ENCODE data around the gene SLC16A12. TPM values are rescaled to one million over a fixed set of nuclear protein-coding genes. Genes with fewer than 3 reads are reported as not detected.
"Not testable (repeated sequence)": the region's sequence is repeated elsewhere in the genome, so short reads cannot be mapped to it uniquely, and the experiment has no call there.

The SLC16A12 gene
- total RNA-seq, 1 donor from 2014 or later, result 0.21 TPM

DNA sequence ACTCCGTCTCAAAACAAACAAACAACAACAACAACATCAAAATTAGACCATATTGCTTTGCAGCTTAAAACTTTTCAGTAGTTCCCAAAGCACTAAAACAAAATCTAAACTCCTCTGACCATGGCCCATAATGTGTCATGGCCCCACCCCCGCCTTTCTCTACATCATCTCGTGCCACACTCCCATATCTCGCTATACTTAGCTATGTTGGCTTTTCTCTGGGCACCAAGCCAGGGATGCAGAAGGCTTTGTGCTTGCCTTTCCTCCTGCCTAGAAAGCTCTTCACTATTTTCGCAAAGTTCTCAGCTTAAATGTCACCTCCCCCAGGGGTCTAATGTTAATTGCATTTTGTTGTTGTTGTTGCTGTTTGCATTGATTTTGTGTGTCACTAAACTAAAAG is 15.1 kb upstream of the SLC16A12 start:
- no peak overlapping the region for H3K27ac Mint-ChIP-seq (ENCODE audit: unreplicated experiment)
- DNase-seq (ENCODE audit: low spot score), result no peak
- H3K27me3 Mint-ChIP-seq (ENCODE audit: unreplicated experiment), result peaks cover 2% of the 10 kb centered on the region
- no peaks in the 10 kb centered on the region for H3K4me1 Mint-ChIP-seq (ENCODE audit: unreplicated experiment)
- H3K36me3 Mint-ChIP-seq (ENCODE audit: low read depth, unreplicated experiment), result no peaks in the 10 kb centered on the region
- no peak overlapping the region for H3K4me3 Mint-ChIP-seq (ENCODE audit: unreplicated experiment)
- TF ChIP-seq, protein P1, sequence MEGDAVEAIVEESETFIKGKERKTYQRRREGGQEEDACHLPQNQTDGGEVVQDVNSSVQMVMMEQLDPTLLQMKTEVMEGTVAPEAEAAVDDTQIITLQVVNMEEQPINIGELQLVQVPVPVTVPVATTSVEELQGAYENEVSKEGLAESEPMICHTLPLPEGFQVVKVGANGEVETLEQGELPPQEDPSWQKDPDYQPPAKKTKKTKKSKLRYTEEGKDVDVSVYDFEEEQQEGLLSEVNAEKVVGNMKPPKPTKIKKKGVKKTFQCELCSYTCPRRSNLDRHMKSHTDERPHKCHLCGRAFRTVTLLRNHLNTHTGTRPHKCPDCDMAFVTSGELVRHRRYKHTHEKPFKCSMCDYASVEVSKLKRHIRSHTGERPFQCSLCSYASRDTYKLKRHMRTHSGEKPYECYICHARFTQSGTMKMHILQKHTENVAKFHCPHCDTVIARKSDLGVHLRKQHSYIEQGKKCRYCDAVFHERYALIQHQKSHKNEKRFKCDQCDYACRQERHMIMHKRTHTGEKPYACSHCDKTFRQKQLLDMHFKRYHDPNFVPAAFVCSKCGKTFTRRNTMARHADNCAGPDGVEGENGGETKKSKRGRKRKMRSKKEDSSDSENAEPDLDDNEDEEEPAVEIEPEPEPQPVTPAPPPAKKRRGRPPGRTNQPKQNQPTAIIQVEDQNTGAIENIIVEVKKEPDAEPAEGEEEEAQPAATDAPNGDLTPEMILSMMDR (IDR thresholded peaks at IDR 0.05; ENCODE audit: unreplicated experiment), result no peak
- H3K9me3 Mint-ChIP-seq (ENCODE audit: unreplicated experiment), result no peaks in the 10 kb centered on the region

DNA sequence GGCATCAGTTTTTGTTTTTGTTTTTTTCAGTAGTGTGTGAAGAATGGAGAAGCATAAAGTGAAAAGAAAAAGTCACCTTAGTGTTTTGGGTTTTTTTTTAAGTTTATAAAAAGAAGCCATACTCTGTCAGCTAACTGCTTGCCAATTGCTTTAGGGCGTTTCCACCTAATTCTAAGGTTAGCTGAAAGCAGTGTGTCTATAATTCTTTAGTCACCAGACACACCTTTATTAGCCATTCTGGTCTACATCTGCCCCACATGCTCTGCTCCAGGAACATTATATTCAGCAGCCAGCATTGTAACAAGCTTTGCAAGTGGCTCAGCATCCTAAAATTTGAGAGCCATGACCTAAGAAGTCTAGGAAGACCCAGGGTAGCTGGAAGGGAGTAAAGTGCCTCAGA is 14.1 kb upstream of the SLC16A12 start:
- H3K9me3 Mint-ChIP-seq (ENCODE audit: unreplicated experiment), result no peaks in the 10 kb centered on the region
- TF ChIP-seq, protein P1 (IDR thresholded peaks at IDR 0.05; ENCODE audit: unreplicated experiment), result no peak
- peaks cover 2% of the 10 kb centered on the region for H3K27me3 Mint-ChIP-seq (ENCODE audit: unreplicated experiment)
- H3K27ac Mint-ChIP-seq (ENCODE audit: unreplicated experiment), result no peak overlapping the region
- no peaks in the 10 kb centered on the region for H3K4me1 Mint-ChIP-seq (ENCODE audit: unreplicated experiment)
- no peaks in the 10 kb centered on the region for H3K36me3 Mint-ChIP-seq (ENCODE audit: low read depth, unreplicated experiment)
- DNase-seq (ENCODE audit: low spot score), result no peak
- no peak overlapping the region for H3K4me3 Mint-ChIP-seq (ENCODE audit: unreplicated experiment)

DNA sequence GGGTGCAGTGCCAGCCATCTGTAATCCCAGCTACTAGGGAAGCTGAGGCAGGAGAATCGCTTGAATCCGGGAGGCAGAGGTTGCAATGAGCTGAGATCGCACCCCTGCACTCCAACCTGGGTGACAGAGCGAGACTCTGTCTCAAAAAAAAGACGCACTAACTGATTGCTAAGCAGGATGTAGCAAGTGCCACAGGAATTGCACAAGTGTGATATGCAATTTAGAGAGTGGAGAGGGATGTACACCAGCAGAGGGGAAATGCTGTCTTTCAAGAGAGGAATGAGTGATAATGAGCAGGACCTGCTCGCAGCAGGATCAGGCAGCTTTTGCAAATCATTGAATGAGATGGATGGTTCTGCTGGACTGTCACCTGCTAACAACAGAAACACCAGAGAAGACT is 13.3 kb upstream of the SLC16A12 start:
- H3K4me1 Mint-ChIP-seq (ENCODE audit: unreplicated experiment), result no peaks in the 10 kb centered on the region
- no peak for DNase-seq (ENCODE audit: low spot score)
- H3K36me3 Mint-ChIP-seq (ENCODE audit: low read depth, unreplicated experiment), result no peaks in the 10 kb centered on the region
- no peak overlapping the region for H3K4me3 Mint-ChIP-seq (ENCODE audit: unreplicated experiment)
- H3K9me3 Mint-ChIP-seq (ENCODE audit: unreplicated experiment), result no peaks in the 10 kb centered on the region
- H3K27ac Mint-ChIP-seq (ENCODE audit: unreplicated experiment), result no peak overlapping the region
- peaks cover 2% of the 10 kb centered on the region for H3K27me3 Mint-ChIP-seq (ENCODE audit: unreplicated experiment)
- TF ChIP-seq, protein P1 (IDR thresholded peaks at IDR 0.05; ENCODE audit: unreplicated experiment), result no peak

DNA sequence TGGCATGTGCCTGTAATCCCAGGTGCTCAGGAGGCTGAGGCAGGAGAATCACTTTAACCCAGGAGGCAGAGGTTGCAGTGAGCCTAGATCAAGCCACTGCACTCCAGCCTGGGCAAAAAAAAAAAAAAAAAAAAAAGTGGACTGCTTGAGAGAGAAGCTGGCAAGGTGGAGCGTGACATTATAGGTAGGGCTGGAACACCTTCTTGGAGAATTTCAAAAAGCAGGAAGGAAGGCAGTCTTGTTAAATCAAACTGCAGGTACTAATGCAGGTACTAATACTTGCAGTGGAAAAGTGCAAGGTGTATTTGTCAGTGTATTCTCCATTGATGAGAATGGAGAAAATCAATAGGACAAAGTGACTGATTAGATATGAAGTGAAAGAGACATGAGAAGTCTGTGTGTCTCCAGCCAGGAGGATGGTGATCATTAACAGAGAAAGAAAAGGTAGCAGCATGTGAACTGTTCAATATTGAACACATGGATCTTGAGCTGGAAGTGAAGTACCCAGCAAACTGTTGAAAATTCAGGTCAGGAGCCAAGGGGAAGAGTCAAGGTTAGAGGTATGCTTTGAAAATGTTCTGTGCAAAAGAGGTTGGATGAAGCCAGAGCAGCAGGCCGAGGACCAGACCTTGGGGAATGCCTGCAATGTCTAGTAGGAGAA is 12.6 kb upstream of the SLC16A12 start:
- Mint-ChIP-seq H3K27ac (ENCODE audit: unreplicated experiment) (no peak overlapping the region), H3K36me3 (ENCODE audit: low read depth, unreplicated experiment) (no peaks in the 10 kb centered on the region), H3K4me1 (ENCODE audit: unreplicated experiment) (no peaks in the 10 kb centered on the region), H3K27me3 (ENCODE audit: unreplicated experiment) (peaks cover 2% of the 10 kb centered on the region), H3K9me3 (ENCODE audit: unreplicated experiment) (no peaks in the 10 kb centered on the region), H3K4me3 (ENCODE audit: unreplicated experiment) (no peak overlapping the region)
- DNase-seq (ENCODE audit: low spot score), result no peak
- TF ChIP-seq, protein P1 (IDR thresholded peaks at IDR 0.05; ENCODE audit: unreplicated experiment), result no peak

DNA sequence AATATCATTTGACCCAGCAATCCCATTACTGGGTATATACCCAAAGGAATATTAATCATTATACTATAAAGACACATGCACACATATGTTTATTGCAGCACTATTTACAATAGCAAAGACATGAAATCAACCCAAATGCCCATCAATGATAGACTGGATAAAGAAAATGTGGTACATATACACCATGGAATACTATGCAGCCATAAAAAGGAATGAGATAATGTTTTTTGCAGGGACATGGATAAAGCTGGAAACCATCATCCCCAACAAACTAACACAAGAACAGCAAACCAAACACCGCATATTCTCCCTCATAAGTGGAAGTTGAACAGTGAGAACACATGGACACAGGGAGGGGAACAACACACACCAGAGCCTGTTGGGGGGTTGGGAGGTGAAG is 11.3 kb upstream of the SLC16A12 start:
- H3K27me3 Mint-ChIP-seq (ENCODE audit: unreplicated experiment); H3K4me1 Mint-ChIP-seq (ENCODE audit: unreplicated experiment); H3K36me3 Mint-ChIP-seq (ENCODE audit: low read depth, unreplicated experiment); H3K4me3 Mint-ChIP-seq (ENCODE audit: unreplicated experiment); H3K9me3 Mint-ChIP-seq (ENCODE audit: unreplicated experiment); DNase-seq (ENCODE audit: low spot score); H3K27ac Mint-ChIP-seq (ENCODE audit: unreplicated experiment): not testable (repeated sequence)
